ENCODE results near the gene ARHGEF2. TPM values are rescaled to one million over a fixed set of nuclear protein-coding genes. Genes with fewer than 3 reads are reported as not detected.

Gene ARHGEF2
- total and polyA plus RNA-seq, 2 of the 13 experiments (the other 11 are each of a cell fraction or from before 2014, with no cell fraction given), result 16.1 to 32.1 TPM

- 0 out of 2 replicates have a peak, but pooled peaks have one; percentile 48 for TF ChIP-seq ZNF672 (CRISPR knock-in tag; IDR thresholded peaks at IDR 0.05)
- TF ChIP-seq ZNF143 (CRISPR knock-in tag; IDR thresholded peaks at IDR 0.05), result peak; percentile 76
- peak; percentile 89; the same call in 1 of the 2 replicates for TF ChIP-seq THAP9 (CRISPR knock-in tag; IDR thresholded peaks at IDR 0.05; ENCODE audit: borderline replicate concordance)
- TF ChIP-seq HMG20B (CRISPR knock-in tag; conservative IDR thresholded peaks at IDR 0.05), result no peak
- TF ChIP-seq ZNF552 (CRISPR knock-in tag; IDR thresholded peaks at IDR 0.05; ENCODE audit: borderline replicate concordance), result peak; percentile 74; the same call in 1 of the 2 replicates
- peak; percentile 98 for TF ChIP-seq CREM (IDR thresholded peaks at IDR 0.05)
- TF ChIP-seq CREM (CRISPR knock-in tag; IDR thresholded peaks at IDR 0.05), result no peak
- TF ChIP-seq TMF1 (CRISPR knock-in tag; IDR thresholded peaks at IDR 0.05; ENCODE audit: low read depth), result no peak; the same call in 1 of the 2 replicates
- no peak for TF ChIP-seq SP5 (CRISPR knock-in tag; IDR thresholded peaks at IDR 0.05; ENCODE audit: borderline replicate concordance, low read depth)
- peak; percentile 35; the same call in 1 of the 2 replicates for TF ChIP-seq ATF2 (CRISPR knock-in tag; IDR thresholded peaks at IDR 0.05)
- TF ChIP-seq ZSCAN22 (CRISPR knock-in tag; IDR thresholded peaks at IDR 0.05), result peak; percentile 97
- no peak for TF ChIP-seq ZBTB7A (CRISPR knock-in tag; IDR thresholded peaks at IDR 0.05)
- TF ChIP-seq ZHX2 (IDR thresholded peaks at IDR 0.05; ENCODE audit: low read depth), result peak; percentile 94
- TF ChIP-seq ZHX2 (CRISPR knock-in tag; IDR thresholded peaks at IDR 0.05; ENCODE audit: borderline replicate concordance), result no peak
Observed at GRCh38 chr1:155934097-155934935, 44.0 kb downstream of the ARHGEF2 start, which contains the start of gene KHDC4 (continued).

Data from HepG2 (cell line).